HG03108 (cell line): Measurements from ENCODE around the gene IL12RB2.
"Not testable (repeated sequence)": the region's sequence is repeated elsewhere in the genome, so short reads cannot be mapped to it uniquely, and the experiment has no call there.

ENCODE experiments used
- ATAC-seq: cut with Tn5 transposase; IDR thresholded peaks from one replicate; pipeline ENCODE4 v1.9.1; 2021; ENCODE audit warnings: moderate library complexity; ENCODE audit not compliant: unreplicated experiment

Gene IL12RB2

DNA sequence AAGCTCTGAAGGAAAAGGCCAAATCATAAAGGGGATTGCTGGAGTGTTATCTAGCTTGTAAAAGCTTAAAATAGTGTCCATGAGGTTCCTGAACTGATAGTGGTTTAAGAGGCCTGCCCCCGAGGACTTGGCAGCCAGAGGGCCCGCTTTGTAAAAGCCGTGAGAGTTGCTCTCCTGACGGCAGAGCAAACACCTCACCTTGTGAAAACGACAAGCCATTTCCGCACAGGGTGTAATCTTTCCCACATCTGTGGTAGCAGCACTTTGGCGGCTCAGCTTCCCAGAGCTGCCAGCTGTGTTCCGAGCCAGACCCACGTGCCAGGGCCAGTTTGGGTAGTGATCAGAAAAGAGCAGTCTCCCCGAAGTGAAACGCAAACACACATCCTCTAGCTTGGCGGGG, 85.6 kb downstream of the IL12RB2 start:
- no peak for ATAC-seq

DNA sequence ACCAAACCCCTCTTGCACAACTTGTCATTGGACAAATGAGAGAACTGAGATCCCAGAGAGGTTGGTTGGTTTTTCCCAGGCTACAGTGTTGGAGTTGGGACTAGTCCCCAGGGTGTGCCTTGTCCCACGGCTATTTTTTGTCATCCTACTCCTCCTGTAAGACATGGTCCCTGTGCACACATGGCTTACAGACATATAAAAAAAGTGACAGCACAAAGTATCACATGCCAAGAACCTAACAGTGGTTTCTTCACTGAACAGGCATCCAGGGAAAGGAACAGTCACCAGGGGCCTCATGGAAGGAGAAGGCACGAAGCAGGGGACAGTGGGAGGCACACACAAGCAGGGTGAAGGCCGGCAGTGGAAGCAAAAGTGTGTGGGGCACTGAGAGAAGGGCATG, 86.1 kb downstream of the IL12RB2 start:
- ATAC-seq: no peak

DNA sequence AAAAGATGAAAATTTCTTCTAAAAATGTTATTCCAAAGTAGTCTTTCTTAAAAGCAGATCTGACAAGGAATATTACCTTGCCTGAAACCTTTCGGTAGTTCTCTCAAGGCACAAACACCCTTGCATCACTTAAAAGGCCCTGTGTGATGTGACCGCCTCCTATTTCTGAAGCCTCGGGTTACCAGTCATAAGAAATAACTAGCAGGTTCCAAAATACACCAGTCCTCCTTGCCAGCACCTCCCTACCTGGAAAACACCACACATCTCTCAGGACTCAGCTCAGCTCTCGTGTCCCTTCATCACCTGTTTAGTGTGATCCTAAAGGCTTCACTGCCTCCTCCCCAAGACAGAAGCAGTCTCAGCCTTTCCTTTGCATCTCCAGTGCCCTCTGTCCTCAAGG, 86.9 kb downstream of the IL12RB2 start:
- ATAC-seq: no peak

DNA sequence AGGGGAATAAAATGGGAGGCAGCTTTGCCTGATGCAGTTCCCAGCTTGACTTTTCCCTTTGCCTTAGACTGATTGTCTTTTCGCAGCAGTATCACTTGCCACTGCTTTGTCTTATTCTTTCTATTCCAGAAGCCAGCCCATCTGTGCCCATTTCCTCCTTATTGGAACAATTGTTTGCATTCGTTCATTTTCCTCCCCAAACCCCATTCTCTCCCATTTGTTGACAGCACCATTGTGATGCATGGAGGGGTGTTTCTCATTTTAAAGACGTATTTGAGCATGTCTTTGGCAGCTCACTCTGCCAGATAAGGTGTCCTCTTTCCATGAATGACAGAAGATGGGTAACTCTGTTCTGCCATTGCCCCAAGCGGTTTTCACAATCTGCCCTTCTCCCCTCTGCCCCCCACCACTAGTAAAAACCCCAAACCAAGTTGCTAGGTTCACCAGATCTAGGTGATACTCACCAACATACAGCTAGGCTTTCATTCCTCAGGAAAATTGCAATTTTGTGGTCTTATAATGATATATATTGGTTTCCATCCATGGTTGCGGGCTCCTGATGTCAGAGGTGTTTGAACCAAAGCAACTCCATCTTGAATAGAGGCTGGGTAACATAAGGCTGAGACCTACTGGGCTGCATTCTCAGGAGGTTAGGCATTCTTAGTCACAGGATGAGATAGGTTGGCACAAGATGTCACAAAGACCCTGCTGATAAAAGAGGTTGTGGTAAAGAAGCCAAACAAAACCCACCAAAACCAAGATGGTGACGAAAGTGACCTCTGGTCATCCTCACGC, 91.7 kb downstream of the IL12RB2 start:
- ATAC-seq: no peak

DNA sequence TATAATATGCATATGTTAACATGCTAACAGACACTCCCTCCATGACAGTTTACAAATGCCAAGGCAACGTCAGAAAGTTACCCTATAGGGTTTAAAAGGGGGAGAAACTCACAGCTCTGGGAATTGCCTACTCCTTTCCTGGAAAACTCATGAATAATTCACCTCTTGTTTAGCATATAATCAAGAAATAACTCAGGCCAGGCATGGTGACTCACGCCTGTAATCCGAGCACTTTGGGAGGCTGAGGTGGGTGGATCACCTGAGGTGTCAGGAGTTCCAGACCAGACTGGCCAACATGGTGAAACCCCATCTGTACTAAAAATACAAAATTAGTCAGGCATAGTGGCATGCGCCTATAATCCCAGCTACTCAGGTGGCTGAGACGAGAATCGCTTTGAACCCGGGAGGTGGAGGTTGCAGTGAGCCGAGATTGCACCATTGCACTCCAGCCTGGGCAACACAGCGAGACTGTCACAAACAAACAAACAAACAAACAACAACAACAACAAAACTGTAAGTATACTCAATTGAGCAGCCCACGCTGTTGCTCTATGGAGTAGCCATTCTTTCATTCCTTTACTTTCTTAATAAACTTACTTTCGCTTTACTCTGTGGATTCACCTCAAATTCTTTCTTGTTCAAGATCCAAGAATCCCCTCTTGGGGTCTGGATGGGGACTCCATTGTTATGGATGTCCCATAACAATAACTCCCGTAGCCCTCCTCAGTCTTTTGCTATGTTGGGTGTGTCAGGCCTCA, 92.5 kb downstream of the IL12RB2 start:
- ATAC-seq: not testable (repeated sequence)

DNA sequence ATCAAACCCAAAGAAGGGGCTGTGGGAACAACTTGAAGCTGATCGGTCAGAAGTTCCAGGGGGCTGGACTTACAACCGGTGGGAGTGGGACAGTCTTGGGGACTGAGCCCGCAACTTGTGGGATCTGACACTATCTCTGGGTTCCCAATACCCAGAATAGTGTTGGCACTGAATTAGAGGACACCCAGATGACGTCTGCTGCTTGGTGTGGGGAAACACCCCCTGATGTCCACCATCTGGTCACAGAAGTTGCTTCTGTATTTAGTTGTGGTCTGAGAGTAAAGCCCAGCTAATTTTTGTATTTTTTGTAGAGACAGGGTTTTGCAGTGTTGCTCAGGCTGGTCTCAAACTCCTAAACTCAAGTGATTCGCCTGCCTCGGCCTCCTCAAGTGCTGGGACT, 93.8 kb downstream of the IL12RB2 start:
- no peak for ATAC-seq

DNA sequence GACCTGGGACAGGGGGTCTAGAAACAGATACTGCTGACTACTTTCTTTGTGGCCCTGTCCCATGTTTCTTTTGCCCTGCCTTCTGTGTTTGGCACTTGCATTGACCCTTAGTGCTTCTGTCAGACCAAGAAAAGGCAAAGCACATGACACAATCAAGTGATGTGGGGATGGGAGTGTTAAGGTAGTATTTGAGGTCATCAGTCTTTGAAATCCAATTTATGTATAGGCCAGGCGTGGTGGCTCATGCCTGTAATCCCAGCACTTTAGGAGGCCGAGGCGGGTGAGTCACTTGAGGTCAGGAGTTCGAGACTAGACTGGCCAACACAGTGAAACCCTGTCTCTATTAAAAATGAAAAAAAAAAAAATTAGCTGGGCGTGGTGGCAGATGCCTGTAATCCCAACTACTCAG, 96.5 kb downstream of the IL12RB2 start:
- no peak for ATAC-seq

DNA sequence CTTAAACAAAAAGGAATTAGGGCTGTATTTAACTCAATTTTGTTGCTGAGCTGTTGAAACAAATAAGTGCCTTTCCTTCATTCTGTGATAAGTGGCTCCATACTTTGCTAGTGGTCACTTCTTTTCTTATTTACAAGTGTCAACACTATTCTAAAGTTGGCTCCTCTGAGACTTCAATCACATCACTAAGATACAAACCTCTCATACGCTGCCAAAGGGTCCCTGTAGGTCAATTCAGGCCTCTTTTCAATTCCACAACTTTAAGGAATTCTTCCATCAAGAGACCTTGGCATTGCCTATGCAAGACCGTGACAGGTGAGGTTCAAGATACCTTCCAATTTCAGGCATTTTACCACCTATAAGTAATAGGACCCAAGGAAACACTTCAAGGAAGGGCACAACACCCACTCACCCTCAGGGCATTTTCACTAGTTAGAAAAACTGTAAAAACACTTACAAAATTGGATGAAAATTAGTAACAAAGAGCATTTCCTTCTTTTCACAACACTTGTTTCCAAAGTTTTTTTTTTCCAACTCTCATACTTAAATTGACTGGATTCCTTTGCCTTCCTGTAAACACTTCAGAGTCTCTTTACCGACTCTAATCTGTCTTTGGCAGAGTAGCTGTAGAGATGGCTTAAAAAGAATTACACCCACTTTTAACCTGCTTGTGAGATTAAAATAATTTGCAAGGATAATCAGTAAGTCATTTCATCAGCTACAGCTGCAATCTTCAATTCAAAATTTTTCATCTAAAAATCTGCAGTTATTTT, 98.0 kb downstream of the IL12RB2 start:
- ATAC-seq: no peak

DNA sequence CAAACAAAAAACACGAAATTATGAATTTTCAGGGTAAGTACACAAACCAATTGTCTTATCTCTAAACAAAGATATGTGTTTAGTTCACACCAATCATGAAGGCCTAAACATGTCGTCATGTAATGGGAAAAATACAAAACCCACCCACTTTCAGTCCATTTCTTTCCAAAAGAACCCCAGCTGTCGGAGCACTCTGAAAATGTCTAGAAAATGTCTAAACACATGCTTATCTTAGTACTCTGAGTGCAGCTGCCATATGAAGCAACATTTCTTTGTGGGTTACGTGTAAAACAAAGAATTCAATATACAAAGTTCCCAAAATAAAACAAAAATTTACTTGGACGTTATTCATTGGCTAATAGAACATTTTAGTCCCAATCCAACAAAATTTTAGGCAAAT, 99.8 kb downstream of the IL12RB2 start:
- no peak for ATAC-seq

DNA sequence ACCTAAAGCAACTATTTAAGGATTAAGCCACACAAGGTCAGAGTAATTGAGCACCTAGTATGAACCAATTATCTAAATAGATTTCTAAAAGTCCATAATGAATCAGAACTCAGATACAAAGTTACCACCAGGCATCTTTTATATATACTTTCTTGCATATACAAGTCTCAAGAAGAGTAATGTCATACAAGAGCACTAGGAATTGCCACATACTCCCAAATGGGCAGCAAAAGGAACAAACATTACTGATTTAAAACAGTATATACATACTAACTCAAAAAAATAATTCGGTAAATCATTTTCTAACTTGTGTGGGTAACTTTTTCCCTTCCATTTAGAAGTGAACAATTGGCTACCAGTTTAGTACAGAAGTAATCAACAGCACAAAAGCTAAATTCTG, 100.5 kb downstream of the IL12RB2 start:
- no peak for ATAC-seq

DNA sequence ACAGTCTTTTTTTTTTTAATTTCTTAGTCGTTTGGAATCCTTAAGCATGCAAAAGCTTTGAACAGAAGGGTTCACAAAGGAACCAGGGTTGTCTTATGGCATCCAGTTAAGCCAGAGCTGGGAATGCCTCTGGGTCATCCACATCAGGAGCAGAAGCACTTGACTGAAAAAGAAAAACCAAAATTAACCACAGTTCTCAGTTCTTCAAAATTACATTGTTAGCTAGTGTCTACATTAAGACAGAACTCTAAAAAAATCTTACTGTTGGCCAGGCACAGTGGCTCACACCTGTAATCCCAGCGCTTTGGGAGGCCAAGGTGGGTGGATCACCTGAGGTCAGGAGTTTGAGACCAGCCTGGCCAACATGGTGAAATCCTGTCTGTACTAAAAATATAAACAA, 105.4 kb downstream of the IL12RB2 start:
- not testable (repeated sequence) for ATAC-seq

DNA sequence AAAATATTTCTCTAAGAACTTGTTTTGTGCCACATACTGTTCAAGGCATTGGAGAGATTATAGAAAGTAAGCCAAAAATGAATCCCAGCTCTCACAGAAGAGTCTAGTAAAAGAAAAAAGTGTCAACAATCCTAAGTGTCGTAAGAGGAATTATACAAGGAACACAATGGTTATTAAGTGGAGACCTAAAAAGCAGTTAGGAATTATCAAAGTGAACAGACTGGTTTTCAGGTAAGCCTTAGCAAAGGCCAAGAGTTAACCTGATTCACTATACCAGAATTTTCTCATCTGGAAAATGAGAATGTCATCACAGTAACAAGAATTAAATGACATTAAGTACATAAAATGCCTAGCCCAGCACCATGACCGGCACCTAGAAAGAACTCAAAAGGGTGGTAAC, 106.9 kb downstream of the IL12RB2 start:
- no peak for ATAC-seq

DNA sequence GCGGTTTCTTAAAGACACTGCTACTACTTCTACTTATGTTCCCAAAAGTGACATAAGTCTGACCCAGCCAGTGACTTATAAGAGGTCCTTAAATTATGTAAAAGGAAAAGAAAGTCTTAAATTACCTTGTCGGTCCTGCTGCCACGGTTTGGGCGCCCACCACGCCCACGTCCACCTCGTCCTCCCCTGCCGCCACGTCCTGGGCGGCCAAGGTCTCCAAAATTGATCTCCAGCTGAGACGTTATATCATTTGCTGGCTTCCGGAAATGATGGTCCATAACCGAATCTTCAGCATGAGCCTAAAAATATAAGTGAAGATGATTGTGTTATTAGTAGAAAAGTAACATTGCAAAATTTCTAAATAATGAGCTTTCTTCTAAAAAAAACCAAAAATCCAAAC, 107.4 kb downstream of the IL12RB2 start:
- no peak for ATAC-seq

DNA sequence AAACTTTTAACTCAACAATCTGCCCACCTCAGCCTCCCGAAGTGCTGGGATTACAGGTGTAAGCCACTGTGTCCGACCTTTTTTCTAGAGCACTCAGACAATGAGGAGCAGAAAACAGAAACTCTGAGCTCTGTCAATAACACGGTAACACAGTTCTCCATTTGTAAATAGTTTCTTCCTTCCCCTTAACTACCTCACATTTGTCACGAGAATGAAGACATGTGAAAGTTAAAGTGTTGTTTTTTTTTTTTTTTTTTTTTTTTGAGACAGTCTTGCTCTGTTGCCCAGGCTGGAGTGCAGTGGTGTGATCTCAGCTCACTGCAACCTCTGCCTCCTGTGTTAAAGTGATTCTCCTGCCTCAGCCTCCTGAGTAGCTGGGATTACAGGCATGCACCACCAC, 110.1 kb downstream of the IL12RB2 start:
- ATAC-seq: not testable (repeated sequence)

DNA sequence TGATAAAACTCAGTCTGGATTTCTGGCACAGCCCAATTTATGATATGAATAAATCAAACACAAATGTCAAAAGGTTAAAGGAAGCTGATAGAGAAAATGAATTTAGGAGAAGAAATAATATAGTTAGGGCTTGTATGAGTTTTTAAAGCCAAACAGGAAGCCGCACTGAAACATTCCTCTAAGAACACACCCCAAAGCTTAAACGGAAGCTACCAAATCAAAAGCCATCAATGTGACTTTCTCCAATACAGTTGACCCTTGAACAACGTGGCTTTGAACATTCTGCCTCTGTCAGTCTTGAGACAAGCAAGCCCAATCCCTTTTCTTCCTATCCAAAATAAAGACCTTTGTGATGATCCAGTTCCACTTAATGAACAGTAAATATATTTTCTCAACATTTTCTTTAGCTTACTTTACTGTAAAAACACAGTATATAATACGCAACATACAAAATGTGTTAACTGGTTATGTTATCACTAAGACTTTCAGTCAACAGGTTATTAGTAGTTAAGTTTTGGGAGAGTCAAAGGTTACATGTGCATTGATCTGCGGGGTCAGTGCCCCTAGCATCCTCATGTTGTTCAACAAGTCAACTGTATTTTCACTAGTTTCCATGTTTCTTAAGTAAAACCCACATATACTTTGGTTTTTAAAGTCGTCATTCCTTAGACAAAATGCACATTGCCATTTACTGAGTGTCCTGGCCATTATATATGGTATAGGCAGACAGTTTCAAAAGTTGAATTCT, 111.3 kb downstream of the IL12RB2 start:
- no peak for ATAC-seq

DNA sequence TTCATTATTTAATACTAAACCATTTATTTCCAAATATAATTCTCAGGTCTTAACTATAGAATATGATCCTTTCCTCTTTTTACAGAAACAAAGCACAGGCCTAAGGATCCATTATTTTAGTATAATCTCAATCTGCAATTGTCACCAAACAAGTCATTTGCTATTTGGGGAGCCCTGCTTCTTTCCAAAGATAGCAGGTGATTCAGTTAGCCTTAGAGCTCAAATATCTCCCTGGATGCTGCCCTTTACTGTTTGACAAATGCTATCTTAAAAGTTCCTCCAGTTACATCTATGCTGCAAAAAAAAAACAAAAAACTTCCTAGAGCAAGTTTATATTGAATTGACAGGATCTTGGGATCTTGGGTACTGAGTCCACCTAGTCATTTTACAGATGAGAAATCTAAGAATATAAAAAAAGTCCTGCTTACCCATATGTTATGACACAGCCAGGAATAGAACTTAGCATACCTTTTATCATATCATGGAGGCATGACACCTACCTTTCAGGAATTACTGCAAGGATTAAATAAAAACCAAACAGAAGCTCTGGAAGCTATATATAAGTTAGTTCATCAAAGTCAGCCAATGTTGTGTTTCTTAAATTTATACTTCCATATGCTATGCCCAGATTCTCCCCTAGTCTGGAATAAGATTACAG, 113.3 kb downstream of the IL12RB2 start:
- ATAC-seq: no peak

DNA sequence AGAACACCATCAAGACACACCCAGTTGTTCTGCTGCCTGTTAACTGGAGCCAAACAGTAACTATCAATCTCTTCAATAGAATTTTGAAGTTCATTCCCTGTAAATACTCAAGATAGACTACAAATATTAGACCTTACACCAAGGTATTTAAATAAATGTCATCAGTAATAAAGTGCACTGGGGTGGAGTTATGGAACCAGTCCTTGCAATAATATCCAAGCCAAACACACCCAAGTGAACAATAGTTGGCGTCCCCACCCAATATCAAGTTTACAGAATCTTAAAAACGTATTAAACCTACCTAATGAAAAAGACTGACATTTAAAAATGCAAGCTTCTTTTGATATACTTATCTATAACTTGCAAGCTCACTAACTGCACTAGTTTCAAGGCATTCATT, 119.8 kb downstream of the IL12RB2 start:
- ATAC-seq: no peak

DNA sequence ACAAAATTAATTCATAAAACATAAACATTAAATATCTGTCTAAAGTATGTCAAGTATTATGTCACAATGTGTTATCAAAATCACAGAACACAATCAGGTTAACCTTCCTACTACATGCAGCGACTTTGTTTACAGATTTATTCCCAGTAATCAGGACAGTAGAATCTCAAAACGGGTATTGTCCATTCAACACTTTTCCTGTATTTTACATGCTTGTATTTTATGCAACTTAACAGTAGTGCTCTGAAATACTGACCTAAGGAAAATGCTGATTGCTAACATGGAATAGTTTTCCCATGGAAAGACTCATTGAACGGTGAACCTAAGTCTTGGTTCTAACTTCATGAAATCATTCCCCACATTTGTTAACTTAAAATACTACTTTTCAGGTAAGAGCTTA, 120.3 kb downstream of the IL12RB2 start:
- no peak for ATAC-seq

DNA sequence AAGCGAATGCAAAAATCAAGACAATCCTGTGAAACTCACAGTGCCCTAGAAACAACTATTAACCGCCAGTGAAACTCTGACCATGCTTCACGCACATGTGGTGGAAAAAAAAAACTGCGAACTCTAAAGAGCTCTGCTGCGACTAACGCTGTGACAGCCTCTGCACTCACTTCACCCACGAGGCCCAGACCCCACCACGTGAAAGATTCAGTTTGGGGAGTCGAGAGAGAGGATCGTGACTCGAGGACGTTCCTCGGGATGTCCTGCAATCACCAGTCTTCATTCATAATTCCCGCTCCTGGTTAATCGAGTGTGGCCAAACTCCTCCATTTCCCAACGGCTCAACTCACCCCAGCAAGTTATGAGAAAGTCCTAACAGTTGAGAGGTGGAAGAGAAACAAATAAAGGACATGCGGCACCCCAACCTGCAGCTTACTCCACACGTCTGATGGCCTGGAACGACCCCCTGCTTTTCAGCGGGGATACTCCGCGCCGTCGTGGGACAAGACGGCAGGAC, 121.4 kb downstream of the IL12RB2 start:
- no peak for ATAC-seq
